HG03025 (cell line): ENCODE measurements around the gene GNE.
"Not testable (repeated sequence)": the region's sequence is repeated elsewhere in the genome, so short reads cannot be mapped to it uniquely, and the experiment has no call there.

Source experiments
- ATAC-seq: cut with Tn5 transposase; IDR thresholded peaks from one replicate; pipeline ENCODE4 v1.9.1; 2021; ENCODE audit warnings: mild to moderate bottlenecking, moderate library complexity; ENCODE audit not compliant: unreplicated experiment, low FRiP score

The GNE gene

DNA sequence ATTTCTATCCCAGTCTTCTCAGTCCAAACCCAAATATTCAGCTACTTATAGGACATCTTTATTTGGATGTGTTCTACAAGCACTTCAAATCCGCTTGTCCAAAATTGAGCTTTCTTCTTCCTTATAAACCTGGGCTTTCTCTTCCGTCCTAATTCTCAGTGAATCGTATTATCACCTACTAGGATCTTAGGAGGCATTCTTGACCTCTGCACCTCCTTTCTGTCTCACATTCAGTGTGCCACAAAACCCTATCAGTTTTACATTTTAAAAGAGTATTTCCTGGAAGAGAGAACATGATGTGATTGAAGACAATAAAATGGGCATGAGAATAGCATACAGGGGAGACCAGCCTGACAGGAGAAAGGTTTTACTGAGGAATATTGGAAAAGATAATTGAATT, 16.8 kb upstream of the GNE start:
- no peak for ATAC-seq

GRCh38 chr9:36273354-36273753, 15.1 kb upstream of the GNE start:
- not testable (repeated sequence) for ATAC-seq

GRCh38 chr9:36268007-36268427, 9.8 kb upstream of the GNE start:
- no peak for ATAC-seq

DNA sequence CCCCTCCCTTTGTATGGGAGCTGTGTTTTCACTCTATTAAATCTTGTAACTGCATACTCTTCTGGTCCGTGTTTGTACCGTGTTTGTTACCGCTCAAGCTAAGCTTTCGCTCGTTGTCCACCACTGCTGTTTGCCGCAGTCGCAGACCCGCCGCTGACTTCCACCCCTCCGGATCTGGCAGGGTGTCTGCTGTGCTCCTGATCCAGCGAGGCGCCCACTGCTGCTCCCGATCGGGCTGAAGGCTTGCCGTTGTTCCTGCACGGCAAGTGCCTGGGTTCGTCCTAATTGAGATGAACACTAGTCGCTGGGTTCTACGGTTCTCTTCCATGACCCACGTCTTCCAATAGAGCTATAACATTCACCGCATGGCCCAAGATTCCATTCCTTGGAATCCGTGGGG, 6.6 kb upstream of the GNE start:
- ATAC-seq, result no peak

DNA sequence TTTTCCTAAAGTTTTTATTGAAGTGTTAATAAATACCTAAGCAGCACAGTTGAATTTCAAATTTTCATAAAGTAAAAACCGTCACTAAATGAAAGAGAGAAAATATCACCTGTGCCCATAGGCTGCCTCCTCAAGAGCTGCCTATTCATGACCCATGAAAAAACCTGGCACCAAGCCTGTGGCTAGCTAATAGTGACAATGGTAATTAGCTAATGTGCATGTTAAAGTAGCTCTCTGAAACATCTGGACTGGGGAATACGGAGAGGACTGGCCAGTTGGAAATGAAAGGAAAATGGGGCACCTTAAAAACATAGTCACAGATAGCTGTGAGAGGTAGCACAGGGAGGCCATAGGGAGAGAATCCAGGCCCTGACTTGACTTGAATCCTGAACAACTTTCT, 5.4 kb upstream of the GNE start:
- ATAC-seq, result no peak

DNA sequence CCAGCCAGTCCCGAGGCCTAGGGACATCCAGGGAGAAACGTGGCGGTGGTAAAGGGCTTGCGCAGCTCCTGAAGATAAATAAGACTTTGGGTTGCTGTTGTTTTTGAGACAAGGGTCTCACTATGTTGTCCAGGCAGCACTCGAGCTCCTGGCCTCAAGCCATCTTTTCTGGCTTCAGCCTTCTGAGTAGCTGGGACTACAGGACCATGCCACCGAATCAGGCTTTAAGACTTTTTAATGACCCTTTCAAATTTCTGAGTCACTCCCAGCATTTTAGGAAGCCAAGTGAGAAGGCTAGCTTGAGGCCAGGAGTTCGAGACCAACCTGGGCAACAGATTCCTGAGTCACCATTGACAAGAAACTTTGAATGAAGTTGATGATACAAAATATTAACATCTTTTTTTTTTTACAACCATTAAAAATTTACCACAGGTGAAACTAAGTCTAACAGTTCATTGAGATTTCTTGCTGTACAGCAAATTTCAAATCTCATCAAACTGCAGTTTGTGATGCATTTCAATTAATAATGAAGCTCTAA, 817 bp upstream of the GNE start:
- ATAC-seq, result no peak

GRCh38 chr9:36251428-36251827, 6.8 kb downstream of the GNE start:
- ATAC-seq, result no peak

DNA sequence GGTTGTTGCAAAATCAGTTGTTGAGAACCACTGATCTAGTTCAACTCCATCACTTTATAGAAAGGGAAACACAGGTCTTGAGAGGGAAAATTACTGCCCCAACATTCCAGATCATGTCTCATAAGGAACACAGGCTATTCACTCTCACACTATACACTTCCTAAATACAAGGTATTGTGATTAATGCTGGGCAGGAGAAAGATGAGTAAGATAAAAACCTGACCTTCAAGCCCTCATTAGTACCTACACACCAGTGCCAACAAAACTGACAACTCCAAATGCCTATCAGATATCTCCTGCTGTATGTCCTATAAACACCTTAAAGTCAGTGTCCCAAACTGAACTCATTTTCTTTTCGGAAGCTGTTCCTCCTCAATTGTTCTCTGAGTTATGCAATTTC, 8.2 kb downstream of the GNE start:
- ATAC-seq, result no peak

DNA sequence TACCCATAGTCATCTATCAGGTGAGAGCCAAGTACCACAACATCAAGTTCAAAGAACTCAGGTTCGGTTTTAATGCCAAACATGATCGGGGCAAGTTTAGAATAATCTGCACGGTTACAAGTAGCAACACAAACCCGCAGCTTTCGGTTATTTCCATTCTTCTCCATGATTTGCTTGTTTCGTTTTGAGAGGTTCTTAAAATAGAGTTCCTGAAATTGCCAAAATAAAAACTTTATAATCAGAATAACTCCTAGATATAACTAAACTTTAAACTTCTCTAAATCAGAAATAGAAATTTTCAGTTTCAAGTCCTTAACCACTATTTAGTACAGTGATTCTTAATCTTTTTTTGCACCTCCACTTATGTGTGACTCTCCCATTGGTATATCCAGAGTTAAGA, 9.1 kb downstream of the GNE start:
- ATAC-seq, result no peak

- not testable (repeated sequence) for ATAC-seq
Measured at GRCh38 chr9:36248061-36248460, 10.2 kb downstream of the GNE start.

DNA sequence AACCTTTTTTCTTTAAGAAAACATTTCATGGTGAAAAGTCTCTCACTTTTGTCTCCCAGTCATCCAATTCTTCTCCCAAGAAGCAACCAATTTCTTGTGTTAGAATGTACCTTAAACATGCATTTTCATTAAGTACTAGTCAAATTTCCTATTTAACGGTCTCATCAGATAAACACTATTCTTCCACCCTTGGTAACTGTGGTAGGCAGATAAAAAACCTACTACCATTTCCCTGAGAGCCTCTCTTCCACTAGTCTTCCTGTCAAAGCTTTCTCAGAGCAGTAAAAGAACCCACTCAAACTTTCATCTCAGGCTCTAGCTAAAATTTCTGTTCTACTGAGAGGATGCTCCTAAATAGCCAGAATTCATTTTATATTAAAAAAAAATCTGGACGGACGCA, 10.9 kb downstream of the GNE start:
- no peak for ATAC-seq

DNA sequence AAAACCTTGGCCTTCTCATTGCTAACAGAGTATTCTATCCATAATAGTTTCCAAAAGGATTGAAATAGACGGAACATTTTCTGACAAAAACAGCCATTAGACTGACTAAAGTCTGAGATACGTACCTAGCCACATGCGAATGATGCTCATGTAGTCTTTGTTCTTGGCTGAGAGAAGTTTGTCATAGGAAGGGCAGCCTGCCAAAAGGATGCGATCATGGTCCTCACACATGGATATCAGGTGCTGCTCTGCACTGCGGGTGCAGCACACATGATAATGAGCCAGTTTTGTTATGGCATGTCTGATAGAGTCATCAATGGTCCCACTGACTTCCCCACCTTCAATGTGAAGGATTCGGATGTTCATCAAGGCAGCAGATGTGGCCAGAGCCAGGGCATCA, 12.3 kb downstream of the GNE start:
- no peak for ATAC-seq

GRCh38 chr9:36239675-36240074, 18.6 kb downstream of the GNE start:
- ATAC-seq, result not testable (repeated sequence)

DNA sequence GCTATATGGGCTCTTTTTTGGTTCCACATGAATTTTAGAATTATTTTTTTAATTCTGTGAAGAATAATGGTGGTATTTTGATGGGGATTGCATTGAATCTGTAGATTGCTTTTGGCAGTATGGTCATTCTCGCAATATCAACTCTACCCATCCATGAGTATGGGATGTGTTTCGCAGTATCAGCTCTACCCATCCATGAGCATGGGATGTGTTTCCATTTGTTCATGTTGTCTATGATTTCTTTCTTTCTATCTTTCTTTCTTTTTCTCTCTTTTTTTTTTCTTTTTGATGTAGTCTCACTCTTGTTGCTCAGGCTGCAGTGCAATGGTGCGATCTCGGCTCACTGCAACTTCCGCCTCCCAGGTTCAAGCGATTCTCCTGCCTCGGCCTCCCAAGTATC, 19.0 kb downstream of the GNE start:
- not testable (repeated sequence) for ATAC-seq

GRCh38 chr9:36237230-36237629, 21.0 kb downstream of the GNE start:
- ATAC-seq, result no peak

- no peak for ATAC-seq
Measured at GRCh38 chr9:36222449-36222848, 35.8 kb downstream of the GNE start.

GRCh38 chr9:36221667-36222066, 36.6 kb downstream of the GNE start:
- ATAC-seq, result no peak

GRCh38 chr9:36218411-36218901, 39.8 kb downstream of the GNE start:
- ATAC-seq, result no peak

DNA sequence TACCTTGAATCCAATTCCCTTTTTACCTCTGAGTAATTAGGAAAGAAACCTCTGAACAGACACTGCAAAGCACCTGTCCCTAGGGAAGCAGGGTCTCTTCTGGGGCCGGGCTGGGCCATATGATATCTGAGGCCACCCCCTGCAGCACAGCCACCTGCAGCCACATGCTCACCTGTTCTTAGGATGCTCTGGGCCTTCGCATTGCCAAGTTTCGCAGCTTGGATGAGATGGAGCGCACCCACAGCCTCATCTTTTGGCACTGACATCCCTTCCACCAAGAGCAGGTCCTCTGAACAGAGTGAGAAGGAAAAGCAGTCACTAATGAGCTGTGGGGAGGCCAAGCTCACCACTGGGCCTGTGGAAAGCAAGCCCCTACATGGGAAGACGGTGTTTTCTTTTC, 40.2 kb downstream of the GNE start:
- ATAC-seq, result no peak

GRCh38 chr9:36217256-36217968, 40.8 kb downstream of the GNE start:
- ATAC-seq, result no peak

DNA sequence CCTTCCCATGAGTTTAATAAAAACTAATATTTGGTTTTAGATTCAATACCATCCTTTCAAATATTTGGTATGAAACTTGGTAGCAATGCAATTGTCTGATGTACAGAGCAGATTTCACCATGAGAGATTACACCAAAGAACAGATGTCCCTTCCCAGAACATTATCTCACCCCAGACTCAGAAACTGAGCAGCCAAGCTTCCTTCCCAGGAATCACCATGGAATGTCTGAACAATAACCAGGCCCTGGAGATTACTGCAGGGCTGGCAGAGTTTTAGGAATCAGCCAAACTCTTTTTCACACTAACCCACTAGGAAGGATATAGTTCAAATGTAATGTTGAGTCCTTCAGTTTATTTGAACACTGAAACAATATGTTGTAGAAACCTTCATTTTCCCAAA, 43.7 kb downstream of the GNE start:
- no peak for ATAC-seq

- ATAC-seq, result no peak
Measured at GRCh38 chr9:36213989-36214388, 44.3 kb downstream of the GNE start.
